HT1080 (cell line): ENCODE results near the gene RAD51B. TPM values are rescaled to one million over a fixed set of nuclear protein-coding genes. Genes with fewer than 3 reads are reported as not detected.
"Not testable (repeated sequence)": the region's sequence is repeated elsewhere in the genome, so short reads cannot be mapped to it uniquely, and the experiment has no call there.

ENCODE experiments used
- DNase-seq: peaks from one replicate; pipeline ENCODE4 v3.0.0-alpha.2; 2015; ENCODE audit warnings: low read depth
- total RNA-seq: library from RNA; depleted of rRNA; stranded (reverse); fragments of >200 nt; shearing (Covaris generic); gene quantifications from 2 replicates; pipeline ENCODE4 v1.2.3, GENCODE V29; 2014

RAD51B gene
- total RNA-seq, 1 experiment from 2014 or later: 8.5 TPM

DNA sequence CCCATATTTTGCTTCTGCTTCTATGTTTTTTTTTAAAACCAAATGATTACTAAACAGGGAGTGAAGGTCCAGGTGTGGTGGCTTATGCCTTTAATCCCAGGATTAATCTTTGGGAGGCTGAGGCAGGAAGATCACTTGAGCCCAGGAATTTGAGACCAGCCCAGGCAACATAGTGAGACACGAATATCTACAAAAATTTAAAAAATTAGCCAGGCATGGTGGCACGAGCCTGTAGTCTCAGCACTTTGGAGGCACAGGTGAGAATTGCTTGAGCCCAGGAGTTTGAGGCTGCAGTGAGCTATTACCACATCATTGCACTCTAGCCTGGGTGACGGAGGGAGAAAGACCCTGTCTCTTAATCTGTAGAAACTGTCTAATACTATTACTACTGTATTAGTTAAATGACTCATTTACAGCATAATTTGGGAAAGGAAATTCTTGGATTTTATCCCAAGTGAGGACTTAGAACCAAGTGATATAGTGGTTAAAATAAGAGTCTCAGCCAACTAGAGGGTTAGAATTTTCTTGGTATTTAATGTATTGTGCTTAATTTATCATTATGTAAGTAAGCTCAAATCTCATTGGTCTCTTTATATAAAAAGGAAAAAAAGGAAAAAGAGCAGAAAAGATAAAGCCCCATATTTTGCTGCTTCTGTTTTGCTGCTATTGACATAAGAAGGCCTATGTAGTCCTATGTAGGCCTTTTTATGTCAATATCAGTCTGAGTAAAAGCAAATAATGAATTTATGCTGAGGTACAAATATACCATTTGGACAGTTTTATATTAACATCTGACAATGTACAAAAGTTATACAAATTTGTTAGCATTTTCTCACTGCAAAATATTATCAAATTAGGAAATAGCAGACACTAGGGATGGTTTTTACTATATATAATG is 163.4 kb downstream of the RAD51B start:
- no peak for DNase-seq

DNA sequence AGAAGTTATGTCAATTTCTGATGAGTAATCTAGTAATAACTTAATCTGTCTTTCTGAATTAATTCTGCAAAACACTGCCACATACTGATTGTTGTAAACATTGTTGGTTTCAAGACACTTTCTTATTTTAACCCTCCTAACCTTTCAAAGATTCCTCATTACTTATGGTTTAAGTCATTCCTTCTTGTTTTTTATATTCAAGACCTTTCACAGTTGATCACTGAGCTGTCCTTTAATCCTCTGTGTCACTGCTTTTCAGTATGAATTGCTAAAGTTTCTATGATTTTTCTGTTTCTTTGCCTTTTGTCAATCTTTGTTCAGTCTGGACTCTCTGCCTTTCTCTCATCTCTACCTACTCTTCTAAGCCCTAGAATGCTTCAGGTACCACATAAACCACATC is 164.7 kb downstream of the RAD51B start:
- no peak for DNase-seq

DNA sequence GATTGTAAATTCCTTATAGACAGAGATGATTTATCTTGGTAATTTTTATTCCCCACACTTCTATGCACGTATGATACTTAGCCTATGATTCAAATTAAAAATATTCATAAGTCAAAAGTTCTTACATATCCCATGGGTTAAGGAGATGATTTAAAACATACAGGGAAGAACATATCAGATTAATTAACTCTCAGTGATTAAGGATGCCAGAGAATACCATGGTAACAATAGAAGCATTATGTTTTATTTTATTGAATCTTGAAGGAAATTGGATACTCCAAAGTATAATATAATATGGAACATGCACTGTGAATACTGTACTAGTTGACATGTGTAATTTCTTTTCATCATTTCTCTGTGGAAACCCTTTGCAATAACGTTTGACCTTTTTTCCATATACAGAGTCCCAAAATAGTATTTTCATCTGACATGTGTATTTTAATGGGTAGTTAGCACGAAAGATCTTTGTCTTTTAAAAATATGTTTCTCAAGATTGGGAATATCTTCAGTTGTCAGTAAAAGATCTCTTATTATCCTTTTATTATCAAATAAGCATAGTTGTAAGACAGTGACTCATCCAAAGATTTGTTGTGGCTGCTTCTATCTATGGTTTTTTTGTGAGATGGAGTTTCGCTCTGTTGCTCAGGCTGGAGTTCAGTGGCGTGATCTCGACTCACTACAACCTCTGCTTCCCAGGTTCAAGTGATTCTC is 166.7 kb downstream of the RAD51B start:
- DNase-seq: peak; percentile 45

DNA sequence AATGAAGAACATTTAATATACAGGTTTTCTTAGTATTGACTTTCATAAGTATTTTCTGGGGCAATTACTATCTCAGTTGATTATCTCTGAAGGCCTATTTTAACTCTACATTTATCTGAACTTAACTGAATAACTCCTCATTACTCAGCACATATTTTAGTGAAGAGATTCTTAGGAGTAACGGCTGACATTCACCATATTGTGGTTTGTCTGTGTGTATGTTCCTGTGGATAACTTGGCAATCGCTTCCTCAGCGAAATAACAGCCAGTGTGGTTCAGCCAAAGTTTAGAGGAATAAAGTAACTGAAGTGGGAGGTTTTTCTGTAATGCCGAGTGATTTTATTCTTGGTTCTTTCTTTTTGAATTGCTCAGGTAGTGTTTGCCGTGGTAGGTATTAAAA is 168.0 kb downstream of the RAD51B start:
- DNase-seq: peak; percentile 33

DNA sequence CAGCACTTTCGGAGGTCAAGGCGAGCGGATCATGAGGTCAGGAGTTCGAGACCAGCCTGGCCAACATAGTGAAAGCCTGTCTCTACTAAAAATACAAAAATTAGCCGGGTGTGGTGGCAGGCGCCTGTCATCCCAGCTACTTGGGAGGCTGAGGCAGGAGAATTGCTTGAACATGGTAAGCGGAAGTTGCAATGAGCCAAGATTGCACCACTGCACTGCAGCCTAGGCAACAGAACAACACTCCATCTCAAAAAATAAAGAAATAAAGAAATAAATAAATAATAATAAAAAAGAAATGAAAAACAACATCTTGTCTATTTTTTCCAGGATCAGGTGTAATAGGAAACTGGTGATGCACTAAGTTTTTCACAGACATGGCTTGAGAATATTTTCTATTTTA is 168.6 kb downstream of the RAD51B start:
- DNase-seq: not testable (repeated sequence)

- DNase-seq: no peak
These were observed 171.0 kb downstream of the RAD51B start for GRCh38 chr14:67990576-67990975.

DNA sequence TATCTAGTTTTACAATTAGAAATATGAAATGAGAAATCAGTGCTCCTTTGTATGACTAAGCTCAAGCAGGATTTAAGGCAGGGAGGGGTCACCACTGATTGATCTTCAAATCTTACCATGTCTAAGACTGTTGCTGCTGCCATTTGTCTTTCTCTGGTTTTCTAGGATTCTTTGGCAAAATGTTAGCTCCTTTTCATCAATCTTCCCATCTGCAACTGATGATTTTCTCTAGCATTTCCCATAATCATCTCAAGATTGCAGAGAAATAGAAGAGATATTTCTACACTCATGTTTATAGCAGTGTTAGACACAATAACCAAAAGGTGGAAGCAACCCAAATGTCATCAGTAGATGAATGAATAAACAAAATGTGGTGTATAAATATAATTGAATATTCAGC is 175.0 kb downstream of the RAD51B start:
- DNase-seq: no peak

DNA sequence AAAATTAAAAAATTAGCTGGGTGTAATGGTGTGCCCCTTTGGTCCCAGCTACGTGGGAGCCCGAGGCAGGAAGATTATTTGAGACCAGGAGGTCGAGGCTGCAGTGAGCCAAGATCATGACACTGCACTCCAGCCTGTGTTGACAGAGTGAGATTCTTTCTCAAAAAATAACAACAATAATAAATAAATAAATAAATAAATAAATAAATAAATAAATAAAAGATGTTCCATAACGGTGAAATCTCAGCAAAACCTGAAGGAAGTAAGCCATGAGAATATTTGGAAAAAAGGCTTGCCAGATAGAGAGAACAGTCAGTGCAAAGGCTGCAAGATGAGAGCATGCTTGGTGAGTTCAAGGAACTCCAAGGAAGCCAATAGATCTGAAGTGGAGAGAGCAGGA is 176.7 kb downstream of the RAD51B start:
- no peak for DNase-seq

DNA sequence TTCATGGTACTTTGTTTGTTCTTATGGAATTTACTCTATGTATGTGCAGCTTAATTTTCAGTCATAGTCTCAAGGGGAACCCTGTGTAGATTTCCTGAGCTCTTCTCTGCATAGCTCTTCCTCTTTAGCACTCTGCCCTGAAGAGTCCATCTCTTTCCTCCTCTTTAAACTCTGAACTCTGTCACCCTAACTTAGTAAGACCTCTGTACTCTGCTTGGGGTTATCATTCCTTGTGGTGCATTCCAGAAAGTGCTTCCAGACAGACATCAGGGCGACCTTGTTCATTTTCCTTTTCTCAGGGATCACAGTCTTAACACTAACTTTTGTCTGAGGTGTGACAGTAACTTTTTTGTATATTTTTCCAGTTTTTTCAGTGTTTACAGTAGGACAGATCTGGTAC is 179.3 kb downstream of the RAD51B start:
- no peak for DNase-seq

DNA sequence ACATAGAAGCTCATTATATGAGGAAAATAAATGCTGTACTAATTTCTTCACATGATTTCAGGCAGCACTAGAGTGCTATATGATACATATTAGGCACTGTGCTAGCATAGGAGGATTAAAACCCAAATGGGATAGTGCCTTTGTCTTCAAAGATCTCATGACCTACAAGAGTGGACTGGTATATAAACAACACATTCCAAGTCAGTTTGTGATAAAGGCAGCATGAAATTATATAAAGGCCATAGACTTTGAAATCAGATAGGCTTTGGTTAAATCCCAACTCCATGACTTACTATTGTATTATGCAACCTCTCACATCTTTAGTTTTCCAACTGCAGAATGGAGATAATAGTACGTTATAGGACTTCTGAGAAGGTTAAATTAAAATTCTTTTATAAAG is 179.7 kb downstream of the RAD51B start:
- peak; percentile 34 for DNase-seq

DNA sequence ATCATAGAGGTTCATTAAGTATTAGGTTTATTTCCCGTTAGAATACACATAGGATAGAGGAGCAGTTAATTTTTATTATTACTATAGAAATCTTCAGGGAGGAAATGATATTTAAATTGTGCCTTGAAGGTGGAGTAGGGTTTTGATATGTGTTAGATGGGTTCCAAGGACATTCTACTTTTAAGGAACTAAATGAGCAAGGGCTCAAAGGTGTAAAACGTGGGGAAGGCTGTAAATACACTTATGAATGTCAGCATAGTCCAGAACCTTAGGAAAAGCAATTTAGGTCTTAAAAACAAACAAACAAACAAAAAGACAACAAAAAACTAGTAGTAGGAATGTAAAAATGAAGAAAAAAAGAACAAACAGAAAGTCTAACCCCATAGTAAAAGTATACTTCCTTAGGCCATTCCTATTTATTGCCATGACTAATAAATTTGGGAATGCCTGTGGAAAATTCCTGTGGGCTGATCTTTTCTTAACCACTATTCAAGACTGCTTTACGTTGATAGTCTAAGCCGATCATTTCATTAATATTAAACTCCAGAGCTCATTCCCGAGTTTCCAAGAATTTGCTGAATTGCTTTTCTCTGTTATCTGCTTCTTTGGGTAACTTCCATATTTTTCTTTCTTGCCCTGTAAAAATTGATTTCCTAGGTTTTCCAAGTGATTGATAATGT is 180.3 kb downstream of the RAD51B start:
- peak; percentile 73 for DNase-seq

DNA sequence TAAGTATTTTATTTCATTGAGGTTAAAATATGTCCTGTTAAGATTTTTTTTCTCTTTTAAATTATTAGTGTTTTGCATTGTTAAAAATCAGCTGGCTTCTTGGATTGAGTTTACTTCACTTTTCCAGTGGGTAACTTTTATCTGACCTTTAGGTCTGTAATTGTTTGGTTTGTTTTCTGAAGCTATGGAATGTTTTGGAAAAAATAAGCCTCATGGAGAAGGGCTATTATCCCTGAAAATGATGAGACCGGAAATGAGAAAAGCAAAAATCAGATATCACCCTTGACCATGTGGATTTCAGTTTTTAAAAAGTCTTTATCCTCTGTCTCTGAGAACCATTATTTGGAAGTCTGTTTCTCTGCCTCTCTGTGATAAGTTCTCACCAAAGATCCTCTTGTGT is 180.9 kb downstream of the RAD51B start:
- no peak for DNase-seq

DNA sequence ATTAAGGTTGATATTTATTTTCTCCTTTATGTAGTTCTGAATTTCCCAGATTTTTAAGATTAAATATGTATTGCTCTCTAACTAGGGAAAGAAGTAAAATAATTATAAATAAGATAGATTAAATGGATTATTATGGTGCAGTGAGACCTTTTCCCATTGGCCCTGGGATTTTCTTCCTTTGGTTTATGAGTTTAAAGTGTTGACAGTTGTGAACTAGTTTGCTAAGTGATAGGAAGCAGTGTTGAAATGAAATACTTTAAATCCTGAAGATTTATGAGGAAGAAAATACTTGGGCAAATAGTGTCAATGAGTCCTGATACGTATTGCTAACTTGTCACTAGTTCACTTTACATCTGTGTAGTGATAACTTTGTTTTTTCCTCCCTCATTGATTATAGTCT is 188.9 kb downstream of the RAD51B start:
- no peak for DNase-seq

- DNase-seq: no peak
These were observed 191.9 kb downstream of the RAD51B start for GRCh38 chr14:68011406-68012028.

DNA sequence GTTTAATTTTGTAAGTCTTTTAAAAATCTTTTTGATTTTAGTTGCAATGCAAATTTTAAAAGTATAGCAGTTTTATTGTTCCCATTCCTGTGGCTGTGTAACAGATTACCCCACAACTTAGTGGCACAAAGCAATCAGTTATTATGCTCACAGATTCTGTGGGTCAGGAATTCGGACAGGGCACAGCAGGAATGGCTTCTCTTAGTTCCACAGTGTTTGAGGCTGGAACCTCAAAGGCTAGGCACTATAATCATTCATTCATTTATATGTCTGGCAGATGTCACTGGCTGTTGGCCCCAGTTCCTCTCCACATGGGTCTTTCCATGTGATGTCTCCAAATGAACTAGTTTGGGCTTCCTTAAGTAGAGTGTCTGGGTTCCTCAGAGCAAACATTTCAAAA is 193.3 kb downstream of the RAD51B start:
- DNase-seq: no peak

DNA sequence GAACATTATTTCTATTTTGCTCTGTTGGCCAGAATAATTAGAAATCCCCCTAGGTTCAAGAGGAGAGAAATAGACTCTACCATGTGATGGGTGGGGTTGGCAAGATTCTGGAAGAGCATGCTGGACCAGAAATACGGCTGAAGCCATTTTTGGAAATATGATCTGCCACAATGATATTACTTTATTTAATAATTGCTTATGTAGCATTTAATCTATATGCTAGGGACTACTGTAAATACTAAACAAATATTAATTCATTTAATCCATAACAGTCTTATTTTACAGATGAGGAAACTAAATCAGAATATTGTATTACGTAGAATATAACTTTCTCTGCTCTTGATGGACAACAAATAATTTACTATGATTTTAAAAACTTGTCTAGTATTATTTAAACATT is 193.7 kb downstream of the RAD51B start:
- DNase-seq: no peak

GRCh38 chr14:68014771-68015170 is 195.2 kb downstream of the RAD51B start:
- DNase-seq: no peak

GRCh38 chr14:68015356-68016254 is 196.0 kb downstream of the RAD51B start:
- no peak for DNase-seq

DNA sequence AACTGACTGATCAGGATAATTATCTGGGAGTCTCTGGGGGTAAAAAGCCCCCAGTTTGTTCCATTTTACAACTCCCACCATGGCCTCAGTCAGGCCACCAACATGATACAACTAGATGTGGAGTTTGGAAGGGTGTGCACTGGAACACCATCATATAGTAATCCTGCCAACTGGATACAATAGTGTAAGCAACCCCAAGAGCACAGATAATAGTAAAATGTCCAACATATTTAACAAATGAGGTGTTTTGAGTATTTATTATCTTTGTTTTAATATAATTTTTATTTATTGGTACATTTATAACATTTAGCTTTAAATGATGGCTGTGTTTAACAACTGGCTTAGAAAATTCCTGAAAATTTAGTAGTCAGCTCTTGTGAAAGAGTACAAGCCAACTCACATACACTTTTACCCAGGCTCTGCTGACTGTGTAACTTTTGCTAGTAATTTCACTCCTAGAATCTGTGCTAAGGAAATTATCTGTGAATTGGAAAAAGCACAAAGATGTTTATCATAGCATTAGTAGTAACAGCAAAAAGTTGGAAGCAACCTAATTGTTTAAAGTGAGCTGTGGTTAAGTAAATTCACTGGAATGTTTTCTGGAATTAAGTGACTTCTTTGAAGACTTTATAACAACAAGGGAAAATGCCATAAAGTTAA is 196.8 kb downstream of the RAD51B start:
- DNase-seq: no peak

DNA sequence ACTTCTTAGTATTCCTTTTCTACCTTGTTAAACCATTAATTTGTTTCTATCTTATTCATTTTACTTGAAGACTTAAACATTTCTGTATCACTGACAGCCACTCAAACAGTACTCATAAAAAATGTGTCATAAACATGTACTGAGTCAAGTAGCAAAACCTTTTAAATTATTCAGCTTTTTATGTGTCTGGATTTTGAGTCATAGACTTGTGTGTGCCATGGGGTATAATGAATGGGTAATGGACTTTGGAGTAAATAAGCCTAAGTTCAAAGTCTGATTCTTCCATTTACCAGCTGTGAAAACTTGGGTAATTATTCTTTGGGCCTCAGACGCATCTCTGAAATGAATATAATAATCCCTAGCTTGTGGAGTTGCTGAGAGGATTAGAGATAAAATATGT is 199.0 kb downstream of the RAD51B start:
- DNase-seq: no peak
